SK-N-SH treated with all-trans-retinoic acid at 6 μM for 48 hours (cell line): ENCODE measurements around the gene NRIP1.

Experiments used
- ATAC-seq: fragments of 200-7000 bp; cut with Tn5 transposase; 3 replicates; pipeline ENCODE4 v1.9.1; 2020; ENCODE audit warnings: mild to moderate bottlenecking, moderate library complexity
- ARNTL ChIP-seq: fragments of 450-650 bp; formaldehyde crosslinking; IDR thresholded peaks from 2 replicates; pipeline ENCODE4 v1.5.0; 2020; ENCODE audit warnings: low read depth, mild to moderate bottlenecking, moderate library complexity, borderline replicate concordance
- BACH2 ChIP-seq: fragments of 250-450 bp; sonication (Bioruptor Pico); IDR thresholded peaks from 2 replicates; pipeline ENCODE4 v1.9.0; 2021; ENCODE audit warnings: mild to moderate bottlenecking, borderline replicate concordance
- CSDC2 ChIP-seq: fragments of 250-450 bp; sonication (Bioruptor Pico); IDR thresholded peaks from 2 replicates; pipeline ENCODE4 v1.5.0; 2020; ENCODE audit warnings: mild to moderate bottlenecking, moderate library complexity
- ESRRG ChIP-seq: fragments of 250-450 bp; sonication (Bioruptor Pico); IDR thresholded peaks from 2 replicates; pipeline ENCODE4 v1.6.1; 2021; ENCODE audit warnings: mild to moderate bottlenecking
- ISL1 ChIP-seq: fragments of 250-450 bp; sonication (Bioruptor Pico); IDR thresholded peaks from 2 replicates; pipeline ENCODE4 v2.1.2; 2022; ENCODE audit warnings: mild to moderate bottlenecking, moderate library complexity
- OSR1 ChIP-seq: fragments of 250-450 bp; sonication (Bioruptor Pico); IDR thresholded peaks from 2 replicates; pipeline ENCODE4 v1.8.0; 2022; ENCODE audit warnings: moderate library complexity, mild to moderate bottlenecking, inconsistent platforms
- POU6F1 ChIP-seq: fragments of 250-450 bp; sonication (Bioruptor Pico); IDR thresholded peaks from 2 replicates; pipeline ENCODE4 v1.8.0; 2021; ENCODE audit warnings: low read depth, mild to moderate bottlenecking, moderate library complexity, borderline replicate concordance
- PPARA ChIP-seq: fragments of 250-450 bp; sonication (Bioruptor Pico); IDR thresholded peaks from 2 replicates; pipeline ENCODE4 v1.5.0; 2020; ENCODE audit warnings: mild to moderate bottlenecking, borderline replicate concordance
- RARB ChIP-seq: fragments of 250-450 bp; sonication (Bioruptor Pico); IDR thresholded peaks from 2 replicates; pipeline ENCODE4 v1.8.0; 2021; ENCODE audit warnings: mild to moderate bottlenecking, moderate library complexity
- SNAI2 ChIP-seq: fragments of 250-450 bp; sonication (Bioruptor Pico); IDR thresholded peaks from 2 replicates; pipeline ENCODE4 v1.5.0; 2020; ENCODE audit warnings: mild to moderate bottlenecking, moderate library complexity
- TCF4 ChIP-seq: fragments of 250-450 bp; sonication (Bioruptor Pico); IDR thresholded peaks from 2 replicates; pipeline ENCODE4 v1.8.0; 2021; ENCODE audit warnings: mild to moderate bottlenecking, moderate library complexity, borderline replicate concordance
- TOX ChIP-seq: fragments of 250-450 bp; sonication (Bioruptor Pico); IDR thresholded peaks from 2 replicates; pipeline ENCODE4 v1.8.0; 2021; ENCODE audit warnings: mild to moderate bottlenecking, moderate library complexity, borderline replicate concordance
- TSHZ2 ChIP-seq: fragments of 250-450 bp; sonication (Bioruptor Pico); IDR thresholded peaks from 2 replicates; pipeline ENCODE4 v1.5.0; 2020; ENCODE audit warnings: mild to moderate bottlenecking, moderate library complexity
- ZFP3 ChIP-seq: fragments of 250-450 bp; sonication (Bioruptor Pico); IDR thresholded peaks from 2 replicates; pipeline ENCODE4 v1.5.0; 2020; ENCODE audit warnings: mild to moderate bottlenecking, moderate library complexity
- ZFP30 ChIP-seq: fragments of 450-650 bp; formaldehyde crosslinking; IDR thresholded peaks from 2 replicates; pipeline ENCODE4 v1.5.0; 2022; ENCODE audit warnings: mild to moderate bottlenecking, moderate library complexity
- ZNF565 ChIP-seq: fragments of 450-650 bp; formaldehyde crosslinking; conservative IDR thresholded peaks from 2 replicates; pipeline ENCODE4 v1.5.0; 2020; ENCODE audit warnings: low read depth, mild to moderate bottlenecking, moderate library complexity
- ZNF70 ChIP-seq: fragments of 450-650 bp; formaldehyde crosslinking; IDR thresholded peaks from 2 replicates; pipeline ENCODE4 v1.5.0; 2020; ENCODE audit warnings: mild to moderate bottlenecking, moderate library complexity
- ZNF8 ChIP-seq: fragments of 450-650 bp; formaldehyde crosslinking; IDR thresholded peaks from 2 replicates; pipeline ENCODE4 v1.5.0; 2020; ENCODE audit warnings: mild to moderate bottlenecking, moderate library complexity
- TF ChIP-seq, protein P1 (sequence below): fragments of 250-450 bp; sonication (Bioruptor Pico); IDR thresholded peaks from 2 replicates; pipeline ENCODE4 v1.8.0; 2020; ENCODE audit warnings: mild to moderate bottlenecking, moderate library complexity, borderline replicate concordance
- TF ChIP-seq, protein P2 (sequence below): fragments of 250-450 bp; sonication (Bioruptor Pico); IDR thresholded peaks from 2 replicates; pipeline ENCODE4 v1.5.1; 2021; ENCODE audit warnings: mild to moderate bottlenecking, moderate library complexity

NRIP1 gene

DNA sequence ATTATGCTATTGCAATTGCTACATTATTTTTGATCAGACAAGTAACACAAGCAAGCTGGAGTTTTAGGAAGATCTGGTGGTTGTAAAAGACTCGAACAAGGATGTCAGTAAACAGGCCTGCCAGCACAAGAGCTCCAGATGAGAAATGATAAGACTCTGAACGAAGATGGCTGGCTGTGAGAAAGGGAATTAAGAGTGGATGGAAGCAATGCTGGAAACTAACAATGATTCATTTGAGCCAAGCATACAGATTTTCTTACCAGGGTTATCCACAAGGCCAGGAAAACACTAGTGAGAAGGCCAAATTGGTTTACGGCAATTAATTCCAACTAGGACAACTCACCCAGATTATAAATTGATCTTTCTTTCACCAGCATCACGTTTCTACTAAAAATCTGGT lies 54.2 kb downstream of the NRIP1 start (continued):
- TF ChIP-seq POU6F1 (CRISPR knock-in tag) (no peak), CSDC2 (CRISPR knock-in tag) (no peak)

GRCh38 chr21:15009837-15010363 lies 54.9 kb downstream of the NRIP1 start:
- ATAC-seq = no peak
- no peak for TF ChIP-seq CSDC2 (CRISPR knock-in tag)
- TF ChIP-seq BACH2 = no peak
- no peak for TF ChIP-seq ISL1 (CRISPR knock-in tag)
- no peak for TF ChIP-seq SNAI2 (CRISPR knock-in tag)
- no peak for TF ChIP-seq RARB (CRISPR knock-in tag)
- no peak for TF ChIP-seq ZNF8 (CRISPR knock-in tag)
- no peak for TF ChIP-seq ZFP30 (CRISPR knock-in tag)
- no peak for TF ChIP-seq ZNF70 (CRISPR knock-in tag)
- TF ChIP-seq ZFP3 (CRISPR knock-in tag) = no peak
- no peak for TF ChIP-seq ARNTL
- TF ChIP-seq PPARA (CRISPR knock-in tag) = no peak
- TF ChIP-seq ZNF565 = no peak
- TF ChIP-seq, protein P1, sequence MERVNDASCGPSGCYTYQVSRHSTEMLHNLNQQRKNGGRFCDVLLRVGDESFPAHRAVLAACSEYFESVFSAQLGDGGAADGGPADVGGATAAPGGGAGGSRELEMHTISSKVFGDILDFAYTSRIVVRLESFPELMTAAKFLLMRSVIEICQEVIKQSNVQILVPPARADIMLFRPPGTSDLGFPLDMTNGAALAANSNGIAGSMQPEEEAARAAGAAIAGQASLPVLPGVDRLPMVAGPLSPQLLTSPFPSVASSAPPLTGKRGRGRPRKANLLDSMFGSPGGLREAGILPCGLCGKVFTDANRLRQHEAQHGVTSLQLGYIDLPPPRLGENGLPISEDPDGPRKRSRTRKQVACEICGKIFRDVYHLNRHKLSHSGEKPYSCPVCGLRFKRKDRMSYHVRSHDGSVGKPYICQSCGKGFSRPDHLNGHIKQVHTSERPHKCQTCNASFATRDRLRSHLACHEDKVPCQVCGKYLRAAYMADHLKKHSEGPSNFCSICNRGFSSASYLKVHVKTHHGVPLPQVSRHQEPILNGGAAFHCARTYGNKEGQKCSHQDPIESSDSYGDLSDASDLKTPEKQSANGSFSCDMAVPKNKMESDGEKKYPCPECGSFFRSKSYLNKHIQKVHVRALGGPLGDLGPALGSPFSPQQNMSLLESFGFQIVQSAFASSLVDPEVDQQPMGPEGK (CRISPR knock-in tag) = no peak
- no peak for TF ChIP-seq OSR1 (CRISPR knock-in tag)
- TF ChIP-seq, protein P2, sequence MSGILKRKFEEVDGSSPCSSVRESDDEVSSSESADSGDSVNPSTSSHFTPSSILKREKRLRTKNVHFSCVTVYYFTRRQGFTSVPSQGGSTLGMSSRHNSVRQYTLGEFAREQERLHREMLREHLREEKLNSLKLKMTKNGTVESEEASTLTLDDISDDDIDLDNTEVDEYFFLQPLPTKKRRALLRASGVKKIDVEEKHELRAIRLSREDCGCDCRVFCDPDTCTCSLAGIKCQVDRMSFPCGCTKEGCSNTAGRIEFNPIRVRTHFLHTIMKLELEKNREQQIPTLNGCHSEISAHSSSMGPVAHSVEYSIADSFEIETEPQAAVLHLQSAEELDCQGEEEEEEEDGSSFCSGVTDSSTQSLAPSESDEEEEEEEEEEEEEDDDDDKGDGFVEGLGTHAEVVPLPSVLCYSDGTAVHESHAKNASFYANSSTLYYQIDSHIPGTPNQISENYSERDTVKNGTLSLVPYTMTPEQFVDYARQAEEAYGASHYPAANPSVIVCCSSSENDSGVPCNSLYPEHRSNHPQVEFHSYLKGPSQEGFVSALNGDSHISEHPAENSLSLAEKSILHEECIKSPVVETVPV (CRISPR knock-in tag) = no peak
- no peak for TF ChIP-seq TOX
- TF ChIP-seq, all 23 proteins: peak for 0

GRCh38 chr21:15007716-15008296 lies 57.0 kb downstream of the NRIP1 start:
- no peak for ATAC-seq
- TF ChIP-seq ARNTL = no peak
- no peak for TF ChIP-seq POU6F1 (CRISPR knock-in tag)
- TF ChIP-seq OSR1 (CRISPR knock-in tag) = no peak
- TF ChIP-seq, protein P2 (CRISPR knock-in tag) = no peak
- no peak for TF ChIP-seq ZNF565
- TF ChIP-seq ZNF70 (CRISPR knock-in tag) = no peak
- no peak for TF ChIP-seq BACH2
- TF ChIP-seq ZFP30 (CRISPR knock-in tag) = no peak
- TF ChIP-seq CSDC2 (CRISPR knock-in tag) = no peak
- TF ChIP-seq PPARA (CRISPR knock-in tag) = no peak
- no peak for TF ChIP-seq TSHZ2 (CRISPR knock-in tag)
- no peak for TF ChIP-seq TCF4 (CRISPR knock-in tag)
- no peak for TF ChIP-seq RARB (CRISPR knock-in tag)
- no peak for TF ChIP-seq TOX
- TF ChIP-seq ISL1 (CRISPR knock-in tag) = no peak
- TF ChIP-seq ESRRG (CRISPR knock-in tag) = no peak
- no peak for TF ChIP-seq SNAI2 (CRISPR knock-in tag)
- TF ChIP-seq, protein P1 (CRISPR knock-in tag) = no peak
